Adrenal gland (tissue), 12 donors: ENCODE results near the gene GRIA4. TPM values are rescaled to one million over a fixed set of nuclear protein-coding genes. Genes with fewer than 3 reads are reported as not detected.

Experiments
- DNase-seq, 7 donors: peaks; one replicate each; pipeline ENCODE4 v3.0.0-alpha.2; 2019 to 2020
- H3K27ac ChIP-seq, 5 donors: fragments of 200-600 bp; sonication (generic) in 4 of 5; 1 replicate in 3 of 5; 2 replicates in 2 of 5; pipeline versions ENCODE4 v1.5.1 to v1.8.0; 2016 to 2020; ENCODE audit warnings: mild to moderate bottlenecking in 1 of 5
- H3K27me3 ChIP-seq: fragments of 200-600 bp; 2 replicates; pipeline ENCODE4 v1.8.0; 2021
- H3K36me3 ChIP-seq, 2 donors: fragments of 200-600 bp; replicated peaks in 1 of 2; 1 replicate in 1 of 2; 2 replicates in 1 of 2; pipeline versions ENCODE4 v1.5.1 to v1.8.0; 2018 to 2022
- H3K4me1 ChIP-seq, 2 donors: fragments of 200-600 bp; replicated peaks in 1 of 2; 1 replicate in 1 of 2; 2 replicates in 1 of 2; pipeline versions ENCODE4 v1.5.1 to v1.8.0; 2018 to 2021
- H3K4me3 ChIP-seq, 4 donors: fragments of 200-600 bp; sonication (generic) in 3 of 4; one replicate each; pipeline ENCODE4 v1.5.1; 2016 to 2018
- H3K9me3 ChIP-seq, 3 donors: fragments of 200-600 bp; sonication (generic) in 1 of 3; replicated peaks in 1 of 3; 1 replicate in 2 of 3; 2 replicates in 1 of 3; pipeline versions ENCODE4 v1.5.1 to v1.8.0; 2016 to 2021
- CTCF ChIP-seq, 6 experiments: fragments of 450-650 bp in 4 of 6; fragments of 200-600 bp in 2 of 6; sonication (generic) in 1 of 6; IDR thresholded peaks; 1 replicate in 5 of 6; 2 replicates in 1 of 6; pipeline versions ENCODE4 v1.5.1 to v1.8.0; 2016 to 2021; ENCODE audit warnings: antibody characterized with exemption in 6 of 6, mild to moderate bottlenecking in 2 of 6, moderate library complexity in 1 of 6
- POLR2A ChIP-seq, 2 donors: fragments of 450-650 bp; IDR thresholded peaks; one replicate each; pipeline ENCODE4 v1.6.1; 2017; ENCODE audit warnings: antibody characterized with exemption in 2 of 2, mild to moderate bottlenecking in 2 of 2, moderate library complexity in 1 of 2
- WGBS, 4 donors: extraction: QIAGEN DNeasy Blood & Tissue Kit in 2 of 4; methylation state at CpG; one replicate each; pipeline versions ENCODE4 v1.1.5 to v1.1.7; 2013 to 2017; 5-methylcytosine and 5-hydroxymethylcytosine counted together
- intact Hi-C, 2 donors: fragments of 100-400 bp; cut with DNase I; formaldehyde crosslinking; loops; one replicate each; pipeline versions ENCODE4 v1.14.1 to v1.15.0; 2022 to 2023
- polyA plus RNA-seq, 3 donors: library from polyadenylated mRNA; stranded (reverse); fragments of 200-250 nt in 2 of 3; fragments of 350-450 nt in 1 of 3; fragmentation: Illumina TruSeq in 1 of 3; extraction: RNeasy Lipid Tissue Mini Kit (QIAGEN cat#74804) in 1 of 3; gene quantifications; one replicate each; pipeline ENCODE4 v1.2.3, GENCODE V29; 2013 to 2014
- total RNA-seq, 9 donors: library from RNA; depleted of rRNA in 4 of 9; stranded (reverse); fragments of >200 nt in 4 of 9; fragments of 120-200 nt in 1 of 9; fragmentation: NEBNext Ultra II Directional in 1 of 9; extraction: Animal tissue kit (Norgen Biotek cat#: 25700) in 1 of 9; gene quantifications; one replicate each; pipeline versions ENCODE4 v1.1.0 to v1.2.4, GENCODE V29; 2013 to 2023
- donor health status: healthy with polysubstance abuse.
- donor health status: Bipolar disorder and iron deficiency.
- donor health status: DM: yes; HTN: yes; CAD: no.
- donor health status: DM: no; HTN: no; CAD: no.
- donor health status: DM: no; HTN: no; CAD: no.
- donor health status: DM: yes; HTN: yes; CAD: no.

Gene GRIA4
- total and polyA plus RNA-seq, 12 donors: 0.16 to 6.2 (median 2.0) TPM; not detected in 3

GRCh38 chr11:105948918-105949590 is 339.2 kb downstream of the GRIA4 start:
- Histone ChIP-seq H3K36me3 (no peaks in the 10 kb centered on the region), H3K27me3 (no peaks in the 10 kb centered on the region), H3K27ac (no peak overlapping the region), H3K9me3 (no peaks in the 10 kb centered on the region), H3K4me1 (no peaks in the 10 kb centered on the region), H3K4me3 (no peak overlapping the region)
- intact Hi-C loops: no loop called here
- WGBS, 4 donors: 63 to 73% (median 67%) methylated on average over 4 of the region's 4 CpGs
- DNase-seq: no peak
- no peak for TF ChIP-seq CTCF (IDR thresholded peaks at IDR 0.05)

GRCh38 chr11:105953886-105954285 is 344.0 kb downstream of the GRIA4 start:
- Histone ChIP-seq H3K9me3 (no peaks in the 10 kb centered on the region), H3K4me3 (no peak overlapping the region), H3K4me1 (no peaks in the 10 kb centered on the region), H3K36me3 (no peaks in the 10 kb centered on the region), H3K27me3 (no peaks in the 10 kb centered on the region), H3K27ac (no peak overlapping the region)
- DNase-seq: no peak
- intact Hi-C loops: no loop called here
- TF ChIP-seq POLR2A (IDR thresholded peaks at IDR 0.05) (no peak), CTCF (IDR thresholded peaks at IDR 0.05) (no peak)

GRCh38 chr11:105960252-105961245 is 350.7 kb downstream of the GRIA4 start:
- Histone ChIP-seq H3K4me3 (no peak overlapping the region), H3K9me3 (no peaks in the 10 kb centered on the region), H3K4me1 (no peaks in the 10 kb centered on the region), H3K27ac (no peak overlapping the region), H3K36me3 (no peaks in the 10 kb centered on the region), H3K27me3 (no peaks in the 10 kb centered on the region)
- no peak for DNase-seq
- TF ChIP-seq POLR2A (IDR thresholded peaks at IDR 0.05) (no peak), CTCF (IDR thresholded peaks at IDR 0.05) (no peak)
- intact Hi-C loops: no loop called here
- WGBS, 4 donors: 85 to 92% (median 87%) methylated on average over 13 to 22 of the region's 22 CpGs

GRCh38 chr11:105968021-105968697 is 358.3 kb downstream of the GRIA4 start:
- TF ChIP-seq CTCF (IDR thresholded peaks at IDR 0.05) (no peak), POLR2A (IDR thresholded peaks at IDR 0.05) (no peak)
- 76 to 85% (median 77%) methylated on average over 3 of the region's 3 CpGs for WGBS, 4 donors
- no peak overlapping the region for H3K4me3 ChIP-seq
- no peak overlapping the region for H3K27ac ChIP-seq
- intact Hi-C loops: no loop called here
- no peaks in the 10 kb centered on the region for H3K27me3 ChIP-seq
- H3K9me3 ChIP-seq: no peaks in the 10 kb centered on the region
- H3K4me1 ChIP-seq: no peaks in the 10 kb centered on the region
- no peak for DNase-seq
- no peaks in the 10 kb centered on the region for H3K36me3 ChIP-seq
